C4-2B (cell line): Measurements from ENCODE around the gene PAPSS1.

Experiments used
- CTCF ChIP-seq: fragments of 450-650 bp; conservative IDR thresholded peaks from 2 replicates; pipeline ENCODE4 v1.5.1; 2017; ENCODE audit warnings: mild to moderate bottlenecking
- ZFX ChIP-seq: fragments of 450-650 bp; IDR thresholded peaks from 2 replicates; pipeline ENCODE4 v1.6.1; 2017

- TF ChIP-seq CTCF (peak; percentile 48), ZFX (no peak)
Measured at GRCh38 chr4:107654694-107655093, 65.3 kb downstream of the PAPSS1 start.
